Measurements from ENCODE around the gene TPTE2.
"Not testable (repeated sequence)": the region's sequence is repeated elsewhere in the genome, so short reads cannot be mapped to it uniquely, and the experiment has no call there.

The TPTE2 gene

DNA sequence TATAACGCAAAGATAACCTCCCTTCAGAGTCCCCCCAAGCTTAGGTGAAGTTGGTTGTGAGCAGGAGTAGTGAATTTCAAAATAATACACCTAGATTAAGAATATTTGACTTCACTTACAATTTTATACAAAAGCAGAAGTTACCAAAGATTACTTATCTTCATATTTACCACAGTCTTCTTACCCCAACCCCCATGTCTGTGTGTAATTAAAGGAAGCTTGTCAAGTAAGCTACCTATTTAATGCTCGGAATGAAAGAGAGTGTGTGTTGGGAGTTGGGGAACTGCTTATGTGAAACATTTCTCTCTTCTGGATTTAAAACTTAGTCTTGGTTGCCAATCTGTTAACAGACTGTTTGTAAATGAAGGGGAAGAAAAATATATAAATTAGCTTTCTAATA, 139.1 kb downstream of the TPTE2 start:
- H3K36me3 ChIP-seq (ENCODE audit: control insufficient read depth, insufficient read depth, low read length); H2AK5ac ChIP-seq (ENCODE audit: low read length); H4K8ac ChIP-seq (ENCODE audit: low read depth, low read length); H2BK15ac ChIP-seq (replicated peaks; ENCODE audit: low read depth); H2BK120ac ChIP-seq (ENCODE audit: low read depth, low read length); H4K5ac ChIP-seq (ENCODE audit: low read length); H3K79me2 ChIP-seq (ENCODE audit: control insufficient read depth, insufficient read depth, low read length); H3K4ac ChIP-seq (ENCODE audit: low read depth, low read length); DNase-seq; H3K27ac ChIP-seq (ENCODE audit: low read depth, low read length); H3K27me3 ChIP-seq (ENCODE audit: insufficient read depth, low read length, poor library complexity); H2BK5ac ChIP-seq (ENCODE audit: low read length); H3K56ac ChIP-seq (ENCODE audit: low read length); H3K4me2 ChIP-seq (ENCODE audit: low read length); H3K18ac ChIP-seq (ENCODE audit: low read length); H3K79me1 ChIP-seq (ENCODE audit: low read length); H3K9ac ChIP-seq (ENCODE audit: low read length); H3K23ac ChIP-seq (ENCODE audit: low read length); H3K4me3 ChIP-seq (ENCODE audit: low read length); H3K4me1 ChIP-seq (ENCODE audit: control insufficient read depth, low read depth, low read length): not testable (repeated sequence)
- WGBS (ENCODE audit: extremely low coverage, insufficient coverage, low lambda C conversion rate), result no CpG with 5 or more reads among the region's 2 CpGs

DNA sequence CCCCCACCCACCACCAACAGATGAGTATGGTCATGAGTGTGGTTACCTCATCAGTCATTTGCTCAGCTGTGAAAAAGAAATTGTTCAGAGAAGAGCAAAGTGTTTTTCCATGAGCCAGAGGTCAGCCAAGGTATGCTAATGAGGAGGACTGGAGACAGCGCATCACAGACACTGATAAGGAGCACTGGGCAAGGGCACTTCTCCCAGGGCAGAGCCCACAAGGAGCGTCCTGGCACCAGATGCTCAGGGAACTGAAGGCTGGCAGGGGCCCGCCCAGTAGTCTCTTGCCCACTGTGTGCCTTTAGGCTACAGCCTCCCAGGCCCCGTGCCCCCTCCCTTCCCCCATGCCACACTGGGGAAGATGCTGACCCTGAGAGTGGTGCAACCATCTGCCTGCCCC, 148.8 kb downstream of the TPTE2 start:
- no CpG with 5 or more reads among the region's 4 CpGs for WGBS (ENCODE audit: extremely low coverage, insufficient coverage, low lambda C conversion rate)

DNA sequence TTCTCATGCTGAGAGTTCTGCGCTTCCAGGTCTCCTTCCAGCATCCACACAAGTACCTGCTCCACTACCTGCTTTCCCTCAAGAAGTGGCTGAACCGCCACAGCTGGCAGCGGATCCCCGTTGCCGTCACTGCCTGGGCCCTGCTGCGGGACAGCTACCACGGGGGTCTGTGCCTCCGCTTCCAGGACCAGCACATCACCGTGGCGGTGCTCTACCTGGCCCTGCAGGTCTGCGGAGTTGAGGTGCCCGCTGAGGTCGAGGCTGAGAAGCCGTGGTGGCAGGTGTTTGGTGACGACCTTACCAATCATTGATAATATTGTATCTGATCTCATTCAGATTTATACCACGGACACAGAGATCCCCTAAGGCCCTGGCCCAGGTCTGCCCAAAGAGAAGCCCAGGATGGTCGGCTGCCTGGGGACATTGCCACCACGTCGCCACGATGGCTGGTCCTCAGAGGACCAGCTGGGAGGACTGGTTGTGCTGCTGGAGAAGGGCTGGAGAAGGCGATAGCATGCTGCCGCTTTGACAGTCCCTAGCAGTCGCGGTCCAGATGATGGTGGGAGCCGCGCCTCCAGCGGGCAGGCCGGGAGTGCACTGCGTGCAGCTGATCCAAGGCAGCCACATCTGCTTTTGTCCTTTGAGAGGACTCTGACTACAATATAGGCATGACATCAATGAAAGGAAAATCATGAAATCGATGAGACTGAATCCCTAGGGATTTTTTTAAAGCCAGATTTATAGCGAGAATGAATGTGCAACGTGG, 178.4 kb downstream of the TPTE2 start:
- H3K9ac ChIP-seq (ENCODE audit: low read length); H4K5ac ChIP-seq (ENCODE audit: low read length); H3K18ac ChIP-seq (ENCODE audit: low read length); H2BK120ac ChIP-seq (ENCODE audit: low read depth, low read length); H3K27me3 ChIP-seq (ENCODE audit: insufficient read depth, low read length, poor library complexity); H3K27ac ChIP-seq (ENCODE audit: low read depth, low read length); H3K4ac ChIP-seq (ENCODE audit: low read depth, low read length); H2BK5ac ChIP-seq (ENCODE audit: low read length); H3K4me3 ChIP-seq (ENCODE audit: low read length); H3K79me1 ChIP-seq (ENCODE audit: low read length); H3K79me2 ChIP-seq (ENCODE audit: control insufficient read depth, insufficient read depth, low read length); H4K8ac ChIP-seq (ENCODE audit: low read depth, low read length); DNase-seq; H2BK15ac ChIP-seq (replicated peaks; ENCODE audit: low read depth); H3K4me1 ChIP-seq (ENCODE audit: control insufficient read depth, low read depth, low read length); H3K36me3 ChIP-seq (ENCODE audit: control insufficient read depth, insufficient read depth, low read length); H3K4me2 ChIP-seq (ENCODE audit: low read length); H2AK5ac ChIP-seq (ENCODE audit: low read length); H3K56ac ChIP-seq (ENCODE audit: low read length); H3K23ac ChIP-seq (ENCODE audit: low read length): not testable (repeated sequence)
- no CpG with 5 or more reads among the region's 32 CpGs for WGBS (ENCODE audit: extremely low coverage, insufficient coverage, low lambda C conversion rate)

More for the DNA sequence above, 148.8 kb downstream of the TPTE2 start:
- H2BK120ac ChIP-seq (ENCODE audit: low read depth, low read length); H3K9ac ChIP-seq (ENCODE audit: low read length); H2AK5ac ChIP-seq (ENCODE audit: low read length); H3K27ac ChIP-seq (ENCODE audit: low read depth, low read length); H2BK5ac ChIP-seq (ENCODE audit: low read length); H4K5ac ChIP-seq (ENCODE audit: low read length); DNase-seq; H3K23ac ChIP-seq (ENCODE audit: low read length); H3K79me1 ChIP-seq (ENCODE audit: low read length); H2BK15ac ChIP-seq (replicated peaks; ENCODE audit: low read depth); H3K4me1 ChIP-seq (ENCODE audit: control insufficient read depth, low read depth, low read length); H4K8ac ChIP-seq (ENCODE audit: low read depth, low read length); H3K36me3 ChIP-seq (ENCODE audit: control insufficient read depth, insufficient read depth, low read length); H3K79me2 ChIP-seq (ENCODE audit: control insufficient read depth, insufficient read depth, low read length); H3K4ac ChIP-seq (ENCODE audit: low read depth, low read length); H3K4me2 ChIP-seq (ENCODE audit: low read length); H3K4me3 ChIP-seq (ENCODE audit: low read length); H3K56ac ChIP-seq (ENCODE audit: low read length); H3K18ac ChIP-seq (ENCODE audit: low read length); H3K27me3 ChIP-seq (ENCODE audit: insufficient read depth, low read length, poor library complexity): not testable (repeated sequence)

- H2BK5ac ChIP-seq (ENCODE audit: low read length), result no peak overlapping the region
- no peak overlapping the region for H2BK120ac ChIP-seq (ENCODE audit: low read depth, low read length)
- H3K23ac ChIP-seq (ENCODE audit: low read length), result no peak overlapping the region
- H3K4ac ChIP-seq (ENCODE audit: low read depth, low read length), result no peak overlapping the region
- H3K4me2 ChIP-seq (ENCODE audit: low read length), result no peak overlapping the region
- no peaks in the 10 kb centered on the region for H3K79me2 ChIP-seq (ENCODE audit: control insufficient read depth, insufficient read depth, low read length)
- H3K36me3 ChIP-seq (ENCODE audit: control insufficient read depth, insufficient read depth, low read length), result no peaks in the 10 kb centered on the region
- WGBS (ENCODE audit: extremely low coverage, insufficient coverage, low lambda C conversion rate), result no CpG with 5 or more reads among the region's 30 CpGs
- H3K18ac ChIP-seq (ENCODE audit: low read length), result no peak overlapping the region
- H3K27me3 ChIP-seq (ENCODE audit: insufficient read depth, low read length, poor library complexity), result no peaks in the 10 kb centered on the region
- H3K79me1 ChIP-seq (ENCODE audit: low read length), result no peaks in the 10 kb centered on the region
- H3K9ac ChIP-seq (ENCODE audit: low read length), result no peak overlapping the region
- no peaks in the 10 kb centered on the region for H3K4me1 ChIP-seq (ENCODE audit: control insufficient read depth, low read depth, low read length)
- H4K8ac ChIP-seq (ENCODE audit: low read depth, low read length), result no peak overlapping the region
- H3K27ac ChIP-seq (ENCODE audit: low read depth, low read length), result no peak overlapping the region
- no peak overlapping the region for H3K56ac ChIP-seq (ENCODE audit: low read length)
- H2AK5ac ChIP-seq (ENCODE audit: low read length), result no peak overlapping the region
- no peak for DNase-seq
- no peak overlapping the region for H4K5ac ChIP-seq (ENCODE audit: low read length)
- no peak overlapping the region for H3K4me3 ChIP-seq (ENCODE audit: low read length)
- H2BK15ac ChIP-seq (replicated peaks; ENCODE audit: low read depth), result no peak overlapping the region
These were observed 179.2 kb downstream of the TPTE2 start for GRCh38 chr13:19382111-19382510.

Measured in mesendoderm (in vitro differentiated cells).